ENCODE measurements around the gene CAMK1D. TPM values are rescaled to one million over a fixed set of nuclear protein-coding genes. Genes with fewer than 3 reads are reported as not detected.

Gene CAMK1D
- total and polyA plus RNA-seq, 2 of the 8 experiments (the other 6 are each of a cell fraction or from before 2014, with no cell fraction given), result 3.5 to 10.6 TPM

- Histone ChIP-seq H3K36me3 (ENCODE audit: control insufficient read depth in 2 of 4, insufficient read depth in 4 of 4, low read length in 3 of 4) (no peaks in the 10 kb centered on the region), H3K4me3 (ENCODE audit: extremely low read depth in 1 of 4, insufficient read depth in 2 of 4, low read depth in 3 of 4, low read length in 4 of 4) (no peak overlapping the region), H3K23ac (ENCODE audit: insufficient read length) (no peak overlapping the region), H3K27me3 (replicated peaks in 1 of 4; ENCODE audit: control insufficient read depth in 3 of 4, extremely low read depth in 1 of 4, insufficient read depth in 3 of 4, low read length in 3 of 4) (no peaks in the 10 kb centered on the region), H3K4me2 (ENCODE audit: insufficient read depth in 1 of 2, low read depth in 2 of 2, low read length in 2 of 2) (no peak overlapping the region), H4K20me1 (replicated peaks in 1 of 2; ENCODE audit: control insufficient read depth in 1 of 2, insufficient read depth in 2 of 2, low read length in 2 of 2) (no peaks in the 10 kb centered on the region), H4K5ac (ENCODE audit: insufficient read length, low read depth, low read length) (no peak overlapping the region), H3K9me3 (ENCODE audit: insufficient read depth in 2 of 2, low read depth in 1 of 2, low read length in 1 of 2) (no peaks in the 10 kb centered on the region), H3K56ac (replicated peaks; ENCODE audit: insufficient read length, low read depth, low read length) (no peak overlapping the region), H3K18ac (ENCODE audit: extremely low read depth, low read length) (no peak overlapping the region), H3K9ac (replicated peaks in 1 of 4; ENCODE audit: extremely low read depth in 1 of 4, low read depth in 3 of 4, low read length in 3 of 4) (no peak overlapping the region), H4K8ac (ENCODE audit: extremely low read depth, insufficient read depth, low read length) (no peak overlapping the region; the same call in 1 of the 2 replicates), H3K4ac (replicated peaks; ENCODE audit: insufficient read length, low read depth, low read length) (no peak overlapping the region), H2AK5ac (ENCODE audit: low read depth, low read length) (no peak overlapping the region), H4K91ac (replicated peaks; ENCODE audit: insufficient read length, low read length) (no peak overlapping the region), H3K79me1 (ENCODE audit: low read depth, low read length) (no peaks in the 10 kb centered on the region), H2BK20ac (ENCODE audit: low read length) (no peak overlapping the region), H3K27ac (ENCODE audit: low read depth, low read length) (no peak overlapping the region), H2BK15ac (ENCODE audit: low read length) (no peak overlapping the region), H3K14ac (ENCODE audit: insufficient read length) (no peak overlapping the region), H2BK120ac (replicated peaks; ENCODE audit: low read depth, low read length) (no peak overlapping the region), H2AFZ (ENCODE audit: low read length) (no peak overlapping the region), H2BK5ac (ENCODE audit: low read depth, low read length) (no peak overlapping the region), H3K79me2 (ENCODE audit: control insufficient read depth in 1 of 2, insufficient read depth in 2 of 2, low read length in 2 of 2) (no peaks in the 10 kb centered on the region), H2BK12ac (ENCODE audit: low read depth, low read length) (no peak overlapping the region), H3K23me2 (ENCODE audit: low read depth, low read length) (no peaks in the 10 kb centered on the region), H3K4me1 (replicated peaks in 1 of 4; ENCODE audit: control insufficient read depth in 3 of 4, insufficient read depth in 4 of 4, low read length in 3 of 4) (no peaks in the 10 kb centered on the region)
- 76% methylated on average over 8 of the region's 9 CpGs; no CpG with 5 or more reads in 1 of the 2 experiments for WGBS, 2 experiments (ENCODE audit: extremely low coverage in 1 of 2, insufficient coverage in 1 of 2, insufficient read length in 1 of 2, insufficient replicate concordance in 2 of 2, low coverage in 1 of 2, low lambda C conversion rate in 2 of 2, missing lambda C conversion rate in 1 of 2)
- DNase-seq (ENCODE audit: low read depth in 1 of 2, low spot score in 2 of 2) (peak in 1 of 2 experiments; percentile 26), FAIRE-seq (no peak)
- ChIA-PET POLR2A (ENCODE audit: partially characterized antibody) (no interaction called here), CTCF (ENCODE audit: partially characterized antibody) (interaction anchor here (0.8 kb wide), 1 partner anchor 117 kb away, joined by 4 read pairs; no protein-coding TSS in a partner anchor)
- TF ChIP-seq CTCF (IDR thresholded peaks at IDR 0.05; ENCODE audit: control extremely low read depth in 1 of 3, insufficient read depth in 1 of 3, low read depth in 1 of 3, low read length in 3 of 3), result no peak
- TF ChIP-seq TEAD4 (IDR thresholded peaks at IDR 0.05; ENCODE audit: low read depth, low read length), result no peak
- TF ChIP-seq POLR2AphosphoS5 (IDR thresholded peaks at IDR 0.05; ENCODE audit: low read depth, low read length), result no peak
- TF ChIP-seq NANOG (IDR thresholded peaks at IDR 0.05; ENCODE audit: insufficient read depth, low read depth, low read length, poor library complexity, severe bottlenecking), result no peak
- no peak for TF ChIP-seq POU5F1 (IDR thresholded peaks at IDR 0.05; ENCODE audit: low read depth, low read length)
- no peak for TF ChIP-seq RXRA (IDR thresholded peaks at IDR 0.05; ENCODE audit: insufficient read depth, low read depth, low read length)
- no peak for TF ChIP-seq KDM1A (IDR thresholded peaks at IDR 0.05; ENCODE audit: borderline replicate concordance, low read length)
- TF ChIP-seq JUN (IDR thresholded peaks at IDR 0.05; ENCODE audit: low read depth, low read length), result no peak
- no peak for TF ChIP-seq RBBP5 (IDR thresholded peaks at IDR 0.05; ENCODE audit: borderline replicate concordance, low read depth, low read length)
- TF ChIP-seq CEBPB (IDR thresholded peaks at IDR 0.05; ENCODE audit: low read depth, low read length), result no peak
- no peak for TF ChIP-seq TAF7 (optimal IDR thresholded peaks at IDR 0.05; ENCODE audit: borderline replicate concordance, low read depth, low read length)
- TF ChIP-seq SRF (IDR thresholded peaks at IDR 0.05; ENCODE audit: low read depth, low read length), result no peak
Measured at GRCh38 chr10:12538491-12538995, 189.2 kb downstream of the CAMK1D start.

Data from H1 (cell line).